Measurements from ENCODE around the gene NTM.

The NTM gene

GRCh38 chr11:131734871-131735270 is 364.5 kb downstream of the NTM start:
- ATAC-seq (no peak), DNase-seq (ENCODE audit: low spot score in 2 of 2) (no peak)
- H3K36me3 Mint-ChIP-seq = no peaks in the 10 kb centered on the region
- no peaks in the 10 kb centered on the region for H3K4me1 Mint-ChIP-seq
- H3K27ac Mint-ChIP-seq = no peak overlapping the region
- peaks cover 22% of the 10 kb centered on the region for H3K9me3 Mint-ChIP-seq
- no peak overlapping the region for H3K4me3 Mint-ChIP-seq

GRCh38 chr11:131737357-131737756 is 366.9 kb downstream of the NTM start:
- Mint-ChIP-seq H3K4me3 (no peak overlapping the region), H3K9me3 (peaks cover 16% of the 10 kb centered on the region), H3K36me3 (no peaks in the 10 kb centered on the region), H3K4me1 (no peaks in the 10 kb centered on the region), H3K27ac (no peak overlapping the region)
- DNase-seq (ENCODE audit: low spot score in 2 of 2) (no peak), ATAC-seq (no peak)

GRCh38 chr11:131739243-131739882 is 368.9 kb downstream of the NTM start:
- Mint-ChIP-seq H3K36me3 (no peaks in the 10 kb centered on the region), H3K27ac (no peak overlapping the region), H3K9me3 (peaks cover 12% of the 10 kb centered on the region), H3K4me1 (no peaks in the 10 kb centered on the region), H3K4me3 (no peak overlapping the region)
- DNase-seq (ENCODE audit: low spot score in 2 of 2) = no peak
- no peak for ATAC-seq

GRCh38 chr11:131744847-131745246 is 374.4 kb downstream of the NTM start:
- Mint-ChIP-seq H3K27ac (no peak overlapping the region), H3K4me3 (no peak overlapping the region), H3K9me3 (peaks cover 2% of the 10 kb centered on the region), H3K4me1 (no peaks in the 10 kb centered on the region), H3K36me3 (no peaks in the 10 kb centered on the region)
- DNase-seq (ENCODE audit: low spot score in 2 of 2) (no peak), ATAC-seq (no peak)

- DNase-seq (ENCODE audit: low spot score in 2 of 2) = no peak
- H3K36me3 Mint-ChIP-seq = no peaks in the 10 kb centered on the region
- peaks cover 2% of the 10 kb centered on the region for H3K9me3 Mint-ChIP-seq
- no peak overlapping the region for H3K4me3 Mint-ChIP-seq
- no peak overlapping the region for H3K27ac Mint-ChIP-seq
- no peaks in the 10 kb centered on the region for H3K4me1 Mint-ChIP-seq
- ATAC-seq = no peak
Measured at GRCh38 chr11:131745405-131745804, 375.0 kb downstream of the NTM start.

GRCh38 chr11:131746201-131746600 is 375.8 kb downstream of the NTM start:
- H3K36me3 Mint-ChIP-seq = no peaks in the 10 kb centered on the region
- no peaks in the 10 kb centered on the region for H3K9me3 Mint-ChIP-seq
- ATAC-seq (no peak), DNase-seq (ENCODE audit: low spot score in 2 of 2) (no peak)
- no peak overlapping the region for H3K27ac Mint-ChIP-seq
- H3K4me3 Mint-ChIP-seq = no peak overlapping the region
- H3K4me1 Mint-ChIP-seq = no peaks in the 10 kb centered on the region

- no peaks in the 10 kb centered on the region for H3K36me3 Mint-ChIP-seq
- DNase-seq (ENCODE audit: low spot score in 2 of 2) (peak in 1 of 2 donors; percentile 52), ATAC-seq (peak; percentile 39)
- H3K4me1 Mint-ChIP-seq = no peaks in the 10 kb centered on the region
- H3K9me3 Mint-ChIP-seq = peaks cover 3% of the 10 kb centered on the region
- H3K4me3 Mint-ChIP-seq = no peak overlapping the region
- H3K27ac Mint-ChIP-seq = no peak overlapping the region
Measured at GRCh38 chr11:131748151-131749050, 378.0 kb downstream of the NTM start.

GRCh38 chr11:131749101-131749500 is 378.7 kb downstream of the NTM start:
- DNase-seq (ENCODE audit: low spot score in 2 of 2) (no peak), ATAC-seq (no peak)
- H3K27ac Mint-ChIP-seq = no peak overlapping the region
- peaks cover 3% of the 10 kb centered on the region for H3K9me3 Mint-ChIP-seq
- H3K36me3 Mint-ChIP-seq = no peaks in the 10 kb centered on the region
- H3K4me1 Mint-ChIP-seq = no peaks in the 10 kb centered on the region
- no peak overlapping the region for H3K4me3 Mint-ChIP-seq

- Mint-ChIP-seq H3K4me3 (no peak overlapping the region), H3K4me1 (no peaks in the 10 kb centered on the region), H3K9me3 (peaks cover 3% of the 10 kb centered on the region), H3K36me3 (no peaks in the 10 kb centered on the region), H3K27ac (no peak overlapping the region)
- ATAC-seq (no peak), DNase-seq (ENCODE audit: low spot score in 2 of 2) (no peak)
Measured at GRCh38 chr11:131750152-131750551, 379.7 kb downstream of the NTM start.

GRCh38 chr11:131750692-131751091 is 380.3 kb downstream of the NTM start:
- DNase-seq (ENCODE audit: low spot score in 2 of 2) = no peak
- Mint-ChIP-seq H3K4me1 (no peaks in the 10 kb centered on the region), H3K36me3 (no peaks in the 10 kb centered on the region), H3K4me3 (no peak overlapping the region), H3K9me3 (peaks cover 3% of the 10 kb centered on the region), H3K27ac (no peak overlapping the region)
- no peak for ATAC-seq

GRCh38 chr11:131754671-131755070 is 384.3 kb downstream of the NTM start:
- no peak overlapping the region for H3K4me3 Mint-ChIP-seq
- H3K9me3 Mint-ChIP-seq = peaks cover 3% of the 10 kb centered on the region
- H3K36me3 Mint-ChIP-seq = no peaks in the 10 kb centered on the region
- no peak overlapping the region for H3K27ac Mint-ChIP-seq
- no peaks in the 10 kb centered on the region for H3K4me1 Mint-ChIP-seq
- ATAC-seq (no peak), DNase-seq (ENCODE audit: low spot score in 2 of 2) (no peak)

GRCh38 chr11:131756479-131757110 is 386.2 kb downstream of the NTM start:
- Mint-ChIP-seq H3K4me3 (no peak overlapping the region), H3K27ac (no peak overlapping the region), H3K9me3 (peaks cover 3% of the 10 kb centered on the region), H3K36me3 (no peaks in the 10 kb centered on the region), H3K4me1 (no peaks in the 10 kb centered on the region)
- ATAC-seq (no peak), DNase-seq (ENCODE audit: low spot score in 2 of 2) (no peak)

- H3K4me1 Mint-ChIP-seq = no peaks in the 10 kb centered on the region
- H3K27ac Mint-ChIP-seq = no peak overlapping the region
- H3K4me3 Mint-ChIP-seq = no peak overlapping the region
- ATAC-seq (no peak), DNase-seq (ENCODE audit: low spot score in 2 of 2) (no peak)
- H3K36me3 Mint-ChIP-seq = no peaks in the 10 kb centered on the region
- no peaks in the 10 kb centered on the region for H3K9me3 Mint-ChIP-seq
Measured at GRCh38 chr11:131758726-131759125, 388.3 kb downstream of the NTM start.

GRCh38 chr11:131759140-131759539 is 388.7 kb downstream of the NTM start:
- Mint-ChIP-seq H3K4me3 (no peak overlapping the region), H3K4me1 (no peaks in the 10 kb centered on the region), H3K27ac (no peak overlapping the region), H3K9me3 (no peaks in the 10 kb centered on the region), H3K36me3 (no peaks in the 10 kb centered on the region)
- DNase-seq (ENCODE audit: low spot score in 2 of 2) = no peak
- no peak for ATAC-seq

- no peak overlapping the region for H3K27ac Mint-ChIP-seq
- H3K9me3 Mint-ChIP-seq = peaks cover 3% of the 10 kb centered on the region
- H3K4me3 Mint-ChIP-seq = no peak overlapping the region
- no peaks in the 10 kb centered on the region for H3K4me1 Mint-ChIP-seq
- H3K36me3 Mint-ChIP-seq = no peaks in the 10 kb centered on the region
- DNase-seq (ENCODE audit: low spot score in 2 of 2) (no peak), ATAC-seq (no peak)
Measured at GRCh38 chr11:131760091-131761061, 390.0 kb downstream of the NTM start.

Measured in stimulated activated effector memory CD8-positive, alpha-beta T cell treated with anti-CD3 and anti-CD28 coated beads, Interleukin-12 subunit alpha, Interleukin-12 subunit beta, amount 100 ng/mL, for 72 hours (primary cell).